8988T (cell line): ENCODE measurements around the gene NOP56.

Source experiments
- DNase-seq: peaks from one replicate; pipeline ENCODE4 v3.0.0; 2011

Gene NOP56

GRCh38 chr20:2651772-2652723, at the start of gene NOP56:
TSS of gene NOP56 (plus strand) at chr20:2652632. CDS start at chr20:2652661, 29 bp downstream.
- peak; percentile 78 for DNase-seq

GRCh38 chr20:2602746-2603145, 49.7 kb upstream of the NOP56 start:
- DNase-seq = no peak

- DNase-seq = no peak
Measured at GRCh38 chr20:2603816-2604505, 48.5 kb upstream of the NOP56 start.

GRCh38 chr20:2604506-2604835, 48.0 kb upstream of the NOP56 start:
- DNase-seq = no peak

GRCh38 chr20:2606507-2607006, 45.9 kb upstream of the NOP56 start:
- no peak for DNase-seq

- DNase-seq = no peak
Measured at GRCh38 chr20:2610326-2610725, 42.1 kb upstream of the NOP56 start.

- no peak for DNase-seq
Measured at GRCh38 chr20:2610941-2611720, 41.3 kb upstream of the NOP56 start.

GRCh38 chr20:2612073-2612472, 40.4 kb upstream of the NOP56 start:
- no peak for DNase-seq

- DNase-seq = no peak
Measured at GRCh38 chr20:2616634-2617033, 35.8 kb upstream of the NOP56 start.

- no peak for DNase-seq
Measured at GRCh38 chr20:2617099-2617714, 35.2 kb upstream of the NOP56 start.

GRCh38 chr20:2618815-2619214, 33.6 kb upstream of the NOP56 start:
- no peak for DNase-seq

- DNase-seq = no peak
Measured at GRCh38 chr20:2619337-2619736, 33.1 kb upstream of the NOP56 start.

- DNase-seq = no peak
Measured at GRCh38 chr20:2619961-2620595, 32.4 kb upstream of the NOP56 start.

GRCh38 chr20:2624190-2624589, 28.2 kb upstream of the NOP56 start:
- DNase-seq = no peak

- DNase-seq = no peak
Measured at GRCh38 chr20:2625062-2625461, 27.4 kb upstream of the NOP56 start.

- DNase-seq = no peak
Measured at GRCh38 chr20:2626853-2627541, 25.4 kb upstream of the NOP56 start.

GRCh38 chr20:2631228-2631627, 21.2 kb upstream of the NOP56 start:
- no peak for DNase-seq

GRCh38 chr20:2633381-2633780, 19.1 kb upstream of the NOP56 start:
- no peak for DNase-seq

- DNase-seq = no peak
Measured at GRCh38 chr20:2637246-2637645, 15.2 kb upstream of the NOP56 start.

- DNase-seq = no peak
Measured at GRCh38 chr20:2640260-2640659, 12.2 kb upstream of the NOP56 start.

- no peak for DNase-seq
Measured at GRCh38 chr20:2640899-2641298, 11.5 kb upstream of the NOP56 start.

- DNase-seq = no peak
Measured at GRCh38 chr20:2643708-2644107, 8.7 kb upstream of the NOP56 start.
